Brain microvascular endothelial cell (primary cell): Measurements from ENCODE around the gene ABCC1.

Experiments used
- DNase-seq: peaks from one replicate; pipeline ENCODE4 v3.0.0-alpha.2; 2020
- H3K27ac ChIP-seq: fragments of 250-450 bp; sonication (Bioruptor Pico); 2 replicates; pipeline ENCODE4 v1.5.1; 2020; ENCODE audit warnings: mild to moderate bottlenecking, moderate library complexity
- H3K27me3 ChIP-seq: fragments of 250-450 bp; sonication (Bioruptor Pico); replicated peaks from 2 replicates; pipeline ENCODE4 v1.5.1; 2020; ENCODE audit warnings: mild to moderate bottlenecking
- H3K36me3 ChIP-seq: fragments of 250-450 bp; sonication (Bioruptor Pico); replicated peaks from 2 replicates; pipeline ENCODE4 v1.5.1; 2020; ENCODE audit warnings: mild to moderate bottlenecking
- H3K4me3 ChIP-seq: 2 replicates; pipeline ENCODE4 v1.5.1; 2011; ENCODE audit warnings: low read depth, mild to moderate bottlenecking, control low read depth, low read length, moderate library complexity
- in situ Hi-C: cut with HindIII; loops from 2 replicates; pipeline ENCODE4 v1.10.0; 2017; ENCODE audit warnings: low sequenced_read_pairs, low pct_ligation_motif_present
- TF ChIP-seq, protein P1 (sequence below): IDR thresholded peaks from 2 replicates; pipeline ENCODE4 v1.5.1; 2011; ENCODE audit warnings: low read depth, mild to moderate bottlenecking, moderate library complexity, low read length, control low read depth, inconsistent platforms; ENCODE audit errors: missing control alignments

The ABCC1 gene

DNA sequence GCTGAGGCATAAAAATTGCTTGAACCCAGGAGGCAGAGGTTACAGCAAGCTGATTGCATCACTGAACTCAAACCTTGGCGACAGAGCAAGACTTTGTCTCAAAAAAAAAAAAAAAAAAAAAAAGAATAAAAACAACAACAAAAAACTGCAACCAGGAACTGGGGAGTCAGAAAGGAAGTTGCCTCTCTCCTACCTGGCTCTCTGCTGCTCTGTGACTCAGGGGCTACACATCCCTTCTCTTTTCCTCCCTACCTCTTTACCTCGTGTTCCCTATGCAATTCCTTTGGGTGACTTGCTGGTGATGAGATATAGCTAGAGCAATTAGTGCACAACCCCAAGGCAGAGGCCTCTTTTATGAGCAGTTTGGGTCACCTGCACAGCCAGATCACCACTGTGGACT is 95.9 kb downstream of the ABCC1 start:
- in situ Hi-C loops = no loop called here
- no peak overlapping the region for H3K27ac ChIP-seq
- TF ChIP-seq, protein P1, sequence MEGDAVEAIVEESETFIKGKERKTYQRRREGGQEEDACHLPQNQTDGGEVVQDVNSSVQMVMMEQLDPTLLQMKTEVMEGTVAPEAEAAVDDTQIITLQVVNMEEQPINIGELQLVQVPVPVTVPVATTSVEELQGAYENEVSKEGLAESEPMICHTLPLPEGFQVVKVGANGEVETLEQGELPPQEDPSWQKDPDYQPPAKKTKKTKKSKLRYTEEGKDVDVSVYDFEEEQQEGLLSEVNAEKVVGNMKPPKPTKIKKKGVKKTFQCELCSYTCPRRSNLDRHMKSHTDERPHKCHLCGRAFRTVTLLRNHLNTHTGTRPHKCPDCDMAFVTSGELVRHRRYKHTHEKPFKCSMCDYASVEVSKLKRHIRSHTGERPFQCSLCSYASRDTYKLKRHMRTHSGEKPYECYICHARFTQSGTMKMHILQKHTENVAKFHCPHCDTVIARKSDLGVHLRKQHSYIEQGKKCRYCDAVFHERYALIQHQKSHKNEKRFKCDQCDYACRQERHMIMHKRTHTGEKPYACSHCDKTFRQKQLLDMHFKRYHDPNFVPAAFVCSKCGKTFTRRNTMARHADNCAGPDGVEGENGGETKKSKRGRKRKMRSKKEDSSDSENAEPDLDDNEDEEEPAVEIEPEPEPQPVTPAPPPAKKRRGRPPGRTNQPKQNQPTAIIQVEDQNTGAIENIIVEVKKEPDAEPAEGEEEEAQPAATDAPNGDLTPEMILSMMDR = no peak

DNA sequence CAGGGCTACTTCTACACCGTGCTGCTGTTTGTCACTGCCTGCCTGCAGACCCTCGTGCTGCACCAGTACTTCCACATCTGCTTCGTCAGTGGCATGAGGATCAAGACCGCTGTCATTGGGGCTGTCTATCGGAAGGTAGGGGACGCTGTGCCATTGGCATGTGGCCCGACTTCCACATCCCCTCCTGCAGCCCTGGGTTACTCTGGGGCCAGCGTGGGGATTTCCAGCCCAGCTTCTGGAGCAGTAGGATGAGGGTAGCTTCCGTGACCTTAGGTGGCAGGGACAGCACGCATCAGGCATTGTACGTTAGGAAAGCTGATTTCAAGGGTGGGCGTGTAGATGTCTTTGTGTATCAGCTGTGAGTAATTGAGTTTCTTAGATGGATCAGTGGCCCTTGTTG is 96.5 kb downstream of the ABCC1 start:
- TF ChIP-seq, protein P1 = no peak
- DNase-seq = no peak
- H3K36me3 ChIP-seq = peaks cover 62% of the 10 kb centered on the region
- no peak overlapping the region for H3K27ac ChIP-seq
- no peaks in the 10 kb centered on the region for H3K27me3 ChIP-seq
- in situ Hi-C loops = no loop called here
- no peak overlapping the region for H3K4me3 ChIP-seq

More for the DNA sequence above, 95.9 kb downstream of the ABCC1 start:
- Histone ChIP-seq H3K27me3 (no peaks in the 10 kb centered on the region), H3K36me3 (peaks cover 60% of the 10 kb centered on the region), H3K4me3 (no peak overlapping the region)
- no peak for DNase-seq

DNA sequence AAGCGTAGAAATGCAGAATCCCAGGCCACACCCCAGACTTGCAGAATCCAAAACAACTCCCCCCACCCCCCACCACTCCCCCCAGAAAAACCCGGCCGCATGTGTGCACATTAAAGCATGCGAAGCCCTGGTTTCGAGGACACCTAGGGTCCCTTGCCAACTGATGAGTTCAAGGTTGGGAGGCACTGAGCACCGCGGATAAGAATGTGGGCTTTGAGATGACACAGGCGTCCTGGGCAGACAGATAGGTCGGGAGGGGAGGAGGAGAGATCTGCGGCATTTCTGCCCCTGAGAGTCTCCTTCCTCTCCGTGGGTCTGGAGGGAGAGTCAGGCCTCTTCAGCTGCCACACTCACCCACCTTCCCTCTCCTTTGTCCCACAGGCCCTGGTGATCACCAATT is 98.3 kb downstream of the ABCC1 start:
- TF ChIP-seq, protein P1 = no peak
- no peaks in the 10 kb centered on the region for H3K27me3 ChIP-seq
- in situ Hi-C loops = no loop called here
- no peak for DNase-seq
- no peak overlapping the region for H3K4me3 ChIP-seq
- H3K36me3 ChIP-seq = peaks cover 64% of the 10 kb centered on the region
- no peak overlapping the region for H3K27ac ChIP-seq

DNA sequence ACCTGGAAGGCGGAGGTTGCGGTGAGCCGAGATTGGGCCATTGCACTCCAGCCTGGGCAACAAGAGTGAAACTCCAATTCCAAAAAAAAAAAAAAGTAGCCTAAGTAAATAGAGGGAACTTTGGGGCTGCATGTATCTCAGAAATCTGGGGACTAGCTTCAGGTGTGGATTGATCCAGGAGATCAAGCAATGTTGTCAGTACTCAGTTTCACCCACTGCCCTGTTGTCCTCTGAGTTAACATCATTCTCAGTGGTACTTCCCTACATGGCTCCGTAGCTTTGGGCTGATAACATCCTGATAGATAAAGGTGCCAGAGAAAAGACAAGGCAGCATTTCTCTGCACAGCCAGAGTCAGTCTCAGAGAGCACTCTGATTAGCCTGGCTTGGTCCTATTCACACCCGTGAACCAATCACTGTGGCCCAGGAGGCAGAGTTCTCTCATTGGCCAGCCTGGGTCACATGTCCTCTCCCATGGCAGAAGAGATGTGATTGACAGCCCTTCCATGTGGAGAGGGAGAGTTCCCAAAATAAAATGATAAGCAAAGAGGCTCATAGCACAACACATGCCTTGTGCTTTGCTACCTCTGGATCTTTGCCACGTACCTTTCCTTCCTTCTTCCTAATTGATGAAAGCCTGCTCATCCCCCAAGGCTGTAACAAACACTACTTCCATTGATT is 99.6 kb downstream of the ABCC1 start:
- in situ Hi-C loops = no loop called here
- Histone ChIP-seq H3K36me3 (peaks cover 66% of the 10 kb centered on the region), H3K27ac (no peak overlapping the region), H3K4me3 (no peak overlapping the region), H3K27me3 (no peaks in the 10 kb centered on the region)
- no peak for DNase-seq
- TF ChIP-seq, protein P1 = no peak

DNA sequence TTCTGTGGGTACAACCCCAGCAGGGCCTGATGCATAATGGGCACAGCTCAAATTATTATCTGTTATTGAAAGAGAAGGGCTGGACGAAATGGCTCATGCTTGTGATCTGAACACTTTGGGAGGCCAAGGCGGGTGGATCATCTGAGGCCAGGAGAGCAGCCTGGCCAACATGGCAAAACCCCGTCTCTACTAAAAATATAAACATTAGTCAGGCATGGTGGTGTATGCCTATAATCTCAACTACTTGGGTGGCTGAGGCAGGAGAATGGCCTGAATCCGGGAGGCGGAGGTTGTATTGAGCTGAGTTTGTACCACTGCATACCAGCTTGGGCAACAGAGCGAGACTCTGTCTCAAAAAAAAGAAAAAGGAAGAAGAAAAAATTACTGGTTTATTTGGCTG is 100.7 kb downstream of the ABCC1 start:
- Histone ChIP-seq H3K27ac (no peak overlapping the region), H3K27me3 (no peaks in the 10 kb centered on the region), H3K4me3 (no peak overlapping the region), H3K36me3 (peaks cover 60% of the 10 kb centered on the region)
- DNase-seq = no peak
- TF ChIP-seq, protein P1 = no peak
- in situ Hi-C loops = no loop called here

DNA sequence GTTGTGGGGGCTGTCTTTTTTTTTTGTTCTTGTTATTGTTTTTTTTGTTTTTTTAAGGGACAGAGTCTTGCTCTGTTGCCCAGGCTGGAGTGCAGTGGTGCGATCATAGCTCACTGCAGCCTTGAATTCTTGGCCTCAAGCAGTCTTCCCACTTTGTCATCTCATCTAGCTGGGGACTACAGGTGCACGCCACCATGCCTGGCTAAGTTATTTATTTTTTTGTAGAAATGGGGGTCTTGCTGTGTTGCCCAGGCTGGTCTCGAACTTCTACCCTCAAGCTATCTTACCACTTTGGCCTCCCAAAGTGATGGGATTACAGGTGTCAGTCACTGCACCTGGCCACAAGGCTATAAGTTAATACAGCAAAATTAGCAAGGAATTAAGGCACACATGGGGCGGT is 101.7 kb downstream of the ABCC1 start:
- Histone ChIP-seq H3K4me3 (no peak overlapping the region), H3K27me3 (no peaks in the 10 kb centered on the region), H3K36me3 (peaks cover 54% of the 10 kb centered on the region), H3K27ac (no peak overlapping the region)
- no peak for DNase-seq
- in situ Hi-C loops = no loop called here
- TF ChIP-seq, protein P1 = no peak
